Breast epithelium (tissue), 4 donors: ENCODE measurements around the gene GLI3. TPM values are rescaled to one million over a fixed set of nuclear protein-coding genes. Genes with fewer than 3 reads are reported as not detected.

Experiments
- DNase-seq, 2 donors: peaks; one replicate each; pipeline ENCODE4 v3.0.0-alpha.2; 2019; ENCODE audit warnings: low spot score in 2 of 2
- H3K27ac ChIP-seq, 2 donors: fragments of 200-600 bp; sonication (generic) in 1 of 2; one replicate each; pipeline ENCODE4 v1.5.1; 2016 to 2019; ENCODE audit warnings: mild to moderate bottlenecking in 1 of 2
- H3K27me3 ChIP-seq, 2 donors: fragments of 200-600 bp; sonication (generic) in 1 of 2; one replicate each; pipeline versions ENCODE4 v1.5.1 to v1.6.0; 2017 to 2019; ENCODE audit warnings: control low read depth in 1 of 2, mild to moderate bottlenecking in 1 of 2
- H3K36me3 ChIP-seq: fragments of 200-600 bp; one replicate; pipeline ENCODE4 v1.5.1; 2019
- H3K4me1 ChIP-seq, 2 donors: fragments of 200-600 bp; sonication (generic); one replicate each; pipeline ENCODE4 v1.5.1; 2016 to 2019; ENCODE audit warnings: control low read depth in 1 of 2
- H3K4me3 ChIP-seq, 3 donors: fragments of 200-600 bp; sonication (generic); 1 replicate in 2 of 3; 2 replicates in 1 of 3; pipeline ENCODE4 v1.5.1; 2016 to 2019; ENCODE audit warnings: mild to moderate bottlenecking in 3 of 3, moderate library complexity in 2 of 3
- H3K9me3 ChIP-seq, 2 donors: fragments of 200-600 bp; sonication (generic) in 1 of 2; one replicate each; pipeline ENCODE4 v1.5.1; 2016 to 2019; ENCODE audit warnings: control low read depth in 1 of 2
- CTCF ChIP-seq, 3 donors: fragments of 450-650 bp; IDR thresholded peaks; one replicate each; pipeline ENCODE4 v1.5.1; 2016 to 2017; ENCODE audit warnings: antibody characterized with exemption in 3 of 3, mild to moderate bottlenecking in 3 of 3, moderate library complexity in 3 of 3
- POLR2A ChIP-seq: fragments of 450-650 bp; IDR thresholded peaks from one replicate; pipeline ENCODE4 v1.6.1; 2016; ENCODE audit warnings: antibody characterized with exemption, mild to moderate bottlenecking, moderate library complexity
- POLR2AphosphoS5 ChIP-seq, 3 donors: sonication (generic); formaldehyde crosslinking; IDR thresholded peaks; one replicate each; pipeline ENCODE4 v1.6.1; 2017; ENCODE audit warnings: antibody characterized with exemption in 3 of 3
- intact Hi-C: fragments of 100-400 bp; cut with DNase I; formaldehyde crosslinking; loops from one replicate; pipeline ENCODE4 v1.15.1; 2023; ENCODE audit warnings: low total_unique reads
- total RNA-seq, 3 donors: library from RNA; depleted of rRNA; stranded (reverse); fragments of >200 nt; gene quantifications; one replicate each; pipeline ENCODE4 v1.1.0, GENCODE V29; 2016

Gene GLI3
- total RNA-seq, 3 donors from 2014 or later, result 10.2 to 29.9 (median 22.6) TPM

- no peak for DNase-seq
- no peak overlapping the region for H3K27ac ChIP-seq
- TF ChIP-seq CTCF (IDR thresholded peaks at IDR 0.05) (no peak), POLR2A (no peak), POLR2AphosphoS5 (IDR thresholded peaks at IDR 0.05) (no peak)
- no peaks in the 10 kb centered on the region for H3K27me3 ChIP-seq
- intact Hi-C loops, result no loop called here
- H3K9me3 ChIP-seq, result no peaks in the 10 kb centered on the region
- no peaks in the 10 kb centered on the region for H3K4me1 ChIP-seq
- no peaks in the 10 kb centered on the region for H3K36me3 ChIP-seq
- H3K4me3 ChIP-seq, result no peak overlapping the region
These were observed 159.5 kb downstream of the GLI3 start for GRCh38 chr7:42077271-42078135.

- TF ChIP-seq POLR2AphosphoS5 (IDR thresholded peaks at IDR 0.05) (no peak), POLR2A (no peak), CTCF (IDR thresholded peaks at IDR 0.05) (no peak)
These were observed 160.1 kb downstream of the GLI3 start for GRCh38 chr7:42076870-42077269.

GRCh38 chr7:42075418-42075817 lies 161.6 kb downstream of the GLI3 start:
- no peaks in the 10 kb centered on the region for H3K36me3 ChIP-seq
- TF ChIP-seq POLR2A (no peak), POLR2AphosphoS5 (IDR thresholded peaks at IDR 0.05) (no peak), CTCF (IDR thresholded peaks at IDR 0.05) (no peak)
- DNase-seq, result no peak
- intact Hi-C loops, result no loop called here
- H3K4me1 ChIP-seq, result no peaks in the 10 kb centered on the region
- no peak overlapping the region for H3K27ac ChIP-seq
- no peak overlapping the region for H3K4me3 ChIP-seq
- H3K27me3 ChIP-seq, result no peaks in the 10 kb centered on the region
- no peaks in the 10 kb centered on the region for H3K9me3 ChIP-seq

More at GRCh38 chr7:42076870-42077269, 160.1 kb downstream of the GLI3 start:
- no peaks in the 10 kb centered on the region for H3K9me3 ChIP-seq
- no peak overlapping the region for H3K27ac ChIP-seq
- H3K27me3 ChIP-seq, result no peaks in the 10 kb centered on the region
- intact Hi-C loops, result no loop called here
- H3K4me1 ChIP-seq, result no peaks in the 10 kb centered on the region
- no peaks in the 10 kb centered on the region for H3K36me3 ChIP-seq
- no peak for DNase-seq
- H3K4me3 ChIP-seq, result no peak overlapping the region

- Histone ChIP-seq H3K36me3 (no peaks in the 10 kb centered on the region), H3K27ac (no peak overlapping the region), H3K27me3 (no peaks in the 10 kb centered on the region), H3K4me1 (no peaks in the 10 kb centered on the region), H3K9me3 (no peaks in the 10 kb centered on the region), H3K4me3 (no peak overlapping the region)
- TF ChIP-seq POLR2AphosphoS5 (IDR thresholded peaks at IDR 0.05) (no peak), CTCF (IDR thresholded peaks at IDR 0.05) (no peak), POLR2A (no peak)
- intact Hi-C loops, result no loop called here
- DNase-seq, result no peak
These were observed 162.9 kb downstream of the GLI3 start for GRCh38 chr7:42074076-42074475.
